PC-3 (cell line): ENCODE measurements around the gene BRF1. TPM values are rescaled to one million over a fixed set of nuclear protein-coding genes. Genes with fewer than 3 reads are reported as not detected.

Experiments
- ATAC-seq: fragments of 200-7000 bp; cut with Tn5 transposase; 2 replicates; pipeline ENCODE4 v1.9.1; 2020; ENCODE audit warnings: mild to moderate bottlenecking, moderate library complexity
- BruUV-seq: library from RNA; stranded (reverse); fragments of 400-500 nt; replicated peaks from 2 replicates; lab custom pipeline; 2021; lab: Mats Ljungman, UMichigan
- CTCF ChIA-PET: fragments of 300-600 bp; sonication (Branson Sonifier 250); formaldehyde crosslinking; loops from one replicate; lab custom pipeline; 2022; ENCODE audit warnings: antibody characterized with exemption; lab: Charles Lee
- POLR2A ChIA-PET: fragments of 300-600 bp; sonication (Branson Sonifier 250); formaldehyde crosslinking; loops from one replicate; lab custom pipeline; 2022; ENCODE audit warnings: antibody characterized with exemption; ENCODE audit not compliant: unreplicated experiment; lab: Charles Lee
- DNase-seq: peaks from one replicate; pipeline ENCODE4 v3.0.0-alpha.2; 2015
- H2AFZ ChIP-seq: fragments of 300-600 bp; sonication (generic); 2 replicates; pipeline ENCODE4 v1.6.0; 2016; ENCODE audit warnings: antibody characterized with exemption, low read length
- H3F3A ChIP-seq: fragments of 300-600 bp; sonication (generic); one replicate; pipeline ENCODE4 v1.6.0; 2017; ENCODE audit warnings: antibody characterized with exemption, low read length, control low read depth, mild to moderate bottlenecking; ENCODE audit not compliant: unreplicated experiment
- H3K27ac ChIP-seq: fragments of 300-600 bp; sonication (generic); 2 replicates; pipeline ENCODE4 v1.5.1; 2016; ENCODE audit warnings: mild to moderate bottlenecking, low read length
- H3K27me3 ChIP-seq: fragments of 300-600 bp; sonication (generic); 2 replicates; pipeline ENCODE4 v1.6.1; 2016; ENCODE audit warnings: low read length, mixed read lengths
- H3K36me3 ChIP-seq: fragments of 300-600 bp; sonication (generic); 2 replicates; pipeline ENCODE4 v1.6.1; 2016; ENCODE audit warnings: low read depth, mixed run types, low read length, mixed read lengths
- H3K4me1 ChIP-seq: fragments of 300-600 bp; sonication (generic); 2 replicates; pipeline ENCODE4 v1.5.1; 2016; ENCODE audit warnings: low read length; ENCODE audit not compliant: insufficient read depth
- H3K4me2 ChIP-seq: fragments of 300-600 bp; sonication (generic); 2 replicates; pipeline ENCODE4 v1.6.0; 2016; ENCODE audit warnings: low read length
- H3K4me3 ChIP-seq: fragments of 300-600 bp; sonication (generic); 2 replicates; pipeline ENCODE4 v1.5.1; 2016; ENCODE audit warnings: mild to moderate bottlenecking, low read length, mixed read lengths
- H3K79me2 ChIP-seq: fragments of 300-600 bp; sonication (generic); 2 replicates; pipeline ENCODE4 v1.6.1; 2017; ENCODE audit warnings: low read length, mixed read lengths
- H3K9ac ChIP-seq: fragments of 300-600 bp; sonication (generic); 2 replicates; pipeline ENCODE4 v1.6.0; 2016; ENCODE audit warnings: mild to moderate bottlenecking, low read length
- H3K9me2 ChIP-seq: fragments of 300-600 bp; sonication (generic); replicated peaks from 2 replicates; pipeline ENCODE4 v1.6.1; 2016; ENCODE audit warnings: mixed run types, low read length, mixed read lengths
- H3K9me3 ChIP-seq: fragments of 300-600 bp; sonication (generic); 2 replicates; pipeline ENCODE4 v1.6.1; 2016; ENCODE audit warnings: low read length, mixed read lengths
- H4K20me1 ChIP-seq: fragments of 300-600 bp; sonication (generic); 2 replicates; pipeline ENCODE4 v1.6.1; 2016; ENCODE audit warnings: low read length, mixed read lengths
- CTCF ChIP-seq: fragments of 300-600 bp; sonication (generic); conservative IDR thresholded peaks from 2 replicates; pipeline ENCODE4 v1.5.1; 2017; ENCODE audit warnings: antibody characterized with exemption, low read depth, mild to moderate bottlenecking, low read length
- EZH2 ChIP-seq: fragments of 300-600 bp; sonication (generic); IDR thresholded peaks from one replicate; pipeline ENCODE4 v1.6.1; 2017; ENCODE audit warnings: antibody characterized with exemption, mild to moderate bottlenecking, low read length; ENCODE audit not compliant: unreplicated experiment
- EZH2phosphoT487 ChIP-seq: fragments of 300-600 bp; sonication (generic); IDR thresholded peaks from 2 replicates; pipeline ENCODE4 v1.6.1; 2018; ENCODE audit warnings: mild to moderate bottlenecking, antibody characterized with exemption, low read length, borderline replicate concordance
- intact Hi-C: fragments of 100-400 bp; cut with micrococcal nuclease; formaldehyde crosslinking; loops from 2 replicates; pipeline ENCODE4 v1.9.0; 2023
- total RNA-seq: library from RNA; depleted of rRNA; stranded (reverse); fragments of >200 nt; gene quantifications from 2 replicates; pipeline ENCODE4 v1.2.3, GENCODE V29; 2014

Gene BRF1
- total RNA-seq, 1 experiment from 2014 or later, result 55.8 TPM

- Histone ChIP-seq H3K9ac (no peak overlapping the region), H2AFZ (no peak overlapping the region), H4K20me1 (no peaks in the 10 kb centered on the region), H3K9me2 (no peaks in the 10 kb centered on the region), H3K4me3 (no peak overlapping the region), H3K36me3 (no peaks in the 10 kb centered on the region), H3K9me3 (no peaks in the 10 kb centered on the region), H3K4me1 (no peaks in the 10 kb centered on the region), H3K79me2 (no peaks in the 10 kb centered on the region), H3K27me3 (no peaks in the 10 kb centered on the region), H3F3A (no peaks in the 10 kb centered on the region), H3K27ac (no peak overlapping the region), H3K4me2 (no peak overlapping the region)
- DNase-seq (no peak), ATAC-seq (no peak)
- no TSS peak for BruUV-seq
- intact Hi-C loops, result no loop called here
- TF ChIP-seq EZH2 (no peak), EZH2phosphoT487 (no peak), CTCF (no peak)
- ChIA-PET POLR2A (no interaction called here), CTCF (no interaction called here)
Measured at GRCh38 chr14:105305791-105306190, 5.0 kb upstream of the BRF1 start.

- CTCF ChIA-PET, result no interaction called here
Measured at GRCh38 chr14:105305345-105305744, 4.5 kb upstream of the BRF1 start.

More at GRCh38 chr14:105305345-105305744, 4.5 kb upstream of the BRF1 start:
- TF ChIP-seq EZH2 (no peak), EZH2phosphoT487 (no peak), CTCF (no peak)
- BruUV-seq, result no TSS peak
- POLR2A ChIA-PET, result no interaction called here
- H3K9ac ChIP-seq, result no peak overlapping the region
- no peak overlapping the region for H3K27ac ChIP-seq
- no peak overlapping the region for H3K4me3 ChIP-seq
- H3K36me3 ChIP-seq, result no peaks in the 10 kb centered on the region
- no peaks in the 10 kb centered on the region for H3K9me3 ChIP-seq
- H3K27me3 ChIP-seq, result no peaks in the 10 kb centered on the region
- no peaks in the 10 kb centered on the region for H3K4me1 ChIP-seq
- DNase-seq (no peak), ATAC-seq (no peak)
- H3K4me2 ChIP-seq, result no peak overlapping the region
- H3K9me2 ChIP-seq, result no peaks in the 10 kb centered on the region
- no peaks in the 10 kb centered on the region for H3F3A ChIP-seq
- intact Hi-C loops, result no loop called here
- no peaks in the 10 kb centered on the region for H4K20me1 ChIP-seq
- peaks cover under 1% of the 10 kb centered on the region; the same call in 1 of the 2 replicates for H3K79me2 ChIP-seq
- no peak overlapping the region for H2AFZ ChIP-seq
